K562 (cell line): Measurements from ENCODE around the gene FRMD4B. TPM values are rescaled to one million over a fixed set of nuclear protein-coding genes. Genes with fewer than 3 reads are reported as not detected.

ENCODE experiments used
- ATAC-seq: fragments of 200-7000 bp; cut with Tn5 transposase; 3 replicates; pipeline ENCODE4 v1.9.1; 2020; ENCODE audit warnings: moderate library complexity
- BruUV-seq: library from RNA; stranded (reverse); fragments of 400-500 nt; replicated peaks from 2 replicates; lab custom pipeline; 2021; lab: Mats Ljungman, UMichigan
- CTCF ChIA-PET: fragments of 300-600 bp; formaldehyde crosslinking; extraction: SDS; loops from one replicate; lab custom pipeline; 2021; ENCODE audit warnings: low intra/inter-chr PET ratio; lab: Yijun Ruan, JAX
- POLR2A ChIA-PET: fragments of 300-600, 350-650 bp; sonication (Branson Sonifier 250); formaldehyde crosslinking; extraction: SDS; loops from one replicate; lab custom pipeline; 2021; ENCODE audit warnings: antibody characterized with exemption, inconsistent platforms; lab: Yijun Ruan, JAX
- DNase-seq, 4 experiments: peaks; one replicate each; pipeline versions ENCODE4 v3.0.0 to v3.0.0-alpha.2; 2011 to 2018; ENCODE audit warnings: low spot score in 3 of 4, mixed read lengths in 3 of 4; ENCODE audit errors: extremely low read depth in 1 of 4
- FAIRE-seq: peaks from 2 replicates; lab custom pipeline; 2011; peaks lifted over from hg19 to GRCh38; lab: Jason Lieb, UNC
- H2AFZ ChIP-seq: 2 replicates; pipeline ENCODE4 v1.6.0; 2011; ENCODE audit warnings: low read depth, low read length, control low read depth, inconsistent platforms
- H3K27ac ChIP-seq: fragments of 200-600 bp; 3 replicates; pipeline ENCODE4 v1.8.0; 2011; ENCODE audit warnings: low read depth, mild to moderate bottlenecking, control low read depth, inconsistent platforms, low read length, moderate library complexity, mixed read lengths; ENCODE audit errors: extremely low read depth
- H3K27me3 ChIP-seq, 2 experiments: fragments of 300-600 bp in 1 of 2; 2 replicates in 1 of 2; 3 replicates in 1 of 2; pipeline versions ENCODE4 v1.6.0 to v1.8.0; 2011; ENCODE audit warnings: inconsistent platforms in 2 of 2, low read length in 2 of 2, mild to moderate bottlenecking in 1 of 2, mixed read lengths in 1 of 2, moderate library complexity in 1 of 2; ENCODE audit not compliant: control insufficient read depth in 2 of 2, insufficient read depth in 2 of 2
- H3K36me3 ChIP-seq: fragments of 300-600 bp; 3 replicates; pipeline ENCODE4 v1.8.0; 2011; ENCODE audit warnings: mild to moderate bottlenecking, low read length, inconsistent platforms; ENCODE audit not compliant: control insufficient read depth, insufficient read depth
- H3K4me1 ChIP-seq, 2 experiments: fragments of 200-600 bp in 1 of 2; replicated peaks in 1 of 2; 2 replicates in 1 of 2; 3 replicates in 1 of 2; pipeline versions ENCODE4 v1.5.1 to v1.8.0; 2011; ENCODE audit warnings: inconsistent platforms in 2 of 2, low read length in 2 of 2, mild to moderate bottlenecking in 1 of 2, mixed read lengths in 1 of 2, moderate library complexity in 1 of 2; ENCODE audit not compliant: control insufficient read depth in 2 of 2, insufficient read depth in 2 of 2
- H3K4me2 ChIP-seq: 2 replicates; pipeline ENCODE4 v1.6.1; 2011; ENCODE audit warnings: low read length, control low read depth, inconsistent platforms, mixed read lengths; ENCODE audit not compliant: insufficient read depth
- H3K4me3 ChIP-seq: fragments of 200-600 bp; sonication (generic), shearing (Covaris generic); 2 replicates; pipeline ENCODE4 v1.5.1; 2016; ENCODE audit warnings: control low read depth, inconsistent platforms
- H3K79me2 ChIP-seq: fragments of 200-600 bp; 3 replicates; pipeline ENCODE4 v1.8.0; 2011; ENCODE audit warnings: low read length, inconsistent platforms; ENCODE audit not compliant: control insufficient read depth, insufficient read depth
- H3K9ac ChIP-seq, 2 experiments: 2 replicates each; pipeline versions ENCODE4 v1.6.0 to v1.6.1; 2011; ENCODE audit warnings: low read depth in 2 of 2, low read length in 2 of 2, control low read depth in 1 of 2, inconsistent platforms in 1 of 2, mild to moderate bottlenecking in 1 of 2, mixed read lengths in 1 of 2; ENCODE audit not compliant: insufficient read depth in 1 of 2
- H3K9me1 ChIP-seq: one replicate; pipeline ENCODE4 v1.6.0; 2011; ENCODE audit warnings: inconsistent platforms, mild to moderate bottlenecking, low read length, moderate library complexity; ENCODE audit not compliant: control insufficient read depth, insufficient read depth
- H3K9me3 ChIP-seq: replicated peaks from 2 replicates; pipeline ENCODE4 v1.5.1; 2011; ENCODE audit warnings: low read depth, low read length, inconsistent platforms; ENCODE audit not compliant: control insufficient read depth, insufficient read depth
- H4K20me1 ChIP-seq: replicated peaks from 2 replicates; pipeline ENCODE4 v1.6.1; 2011; ENCODE audit warnings: low read length, inconsistent platforms, mixed read lengths; ENCODE audit not compliant: control insufficient read depth, insufficient read depth
- BRD4 ChIP-seq: fragments of 200-600 bp; sonication (generic); IDR thresholded peaks from 2 replicates; pipeline ENCODE4 v1.6.1; 2017; ENCODE audit warnings: inconsistent platforms
- IFI16 ChIP-seq: fragments of 250-450 bp; sonication (Bioruptor Pico); IDR thresholded peaks from 2 replicates; pipeline ENCODE4 v2.1.2; 2022; ENCODE audit warnings: mild to moderate bottlenecking, inconsistent platforms
- MTA2 ChIP-seq: fragments of 450-650 bp; IDR thresholded peaks from 2 replicates; pipeline ENCODE4 v1.6.1; 2016; ENCODE audit warnings: low read depth
- NFYB ChIP-seq: IDR thresholded peaks from 2 replicates; pipeline ENCODE4 v1.6.1; 2011; ENCODE audit warnings: mild to moderate bottlenecking, moderate library complexity; ENCODE audit not compliant: insufficient read length; ENCODE audit errors: extremely low read depth
- NRF1 ChIP-seq, 2 experiments: fragments of 450-650 bp; IDR thresholded peaks in 1 of 2; conservative IDR thresholded peaks in 1 of 2; 2 replicates each; pipeline ENCODE4 v1.6.1; 2014; ENCODE audit warnings: mild to moderate bottlenecking in 2 of 2
- PHB ChIP-seq: fragments of 250-450 bp; sonication (Bioruptor Pico); IDR thresholded peaks from 2 replicates; pipeline ENCODE4 v1.5.0; 2021
- PURB ChIP-seq: sonication (generic); formaldehyde crosslinking; IDR thresholded peaks from 2 replicates; pipeline ENCODE4 v1.9.0; 2021; ENCODE audit warnings: low read depth, mild to moderate bottlenecking, missing genetic modification reagents
- RBM17 ChIP-seq: fragments of 200-400 bp; formaldehyde crosslinking; IDR thresholded peaks from 2 replicates; pipeline ENCODE4 v1.6.1; 2017; ENCODE audit warnings: low read depth, mild to moderate bottlenecking, low read length, borderline replicate concordance
- RBM22 ChIP-seq: fragments of 200-400 bp; formaldehyde crosslinking; IDR thresholded peaks from 2 replicates; pipeline ENCODE4 v1.6.1; 2018; ENCODE audit warnings: low read length, low read depth; ENCODE audit not compliant: poor library complexity, severe bottlenecking
- RBM25 ChIP-seq: fragments of 200-400 bp; formaldehyde crosslinking; IDR thresholded peaks from 2 replicates; pipeline ENCODE4 v1.6.1; 2018; ENCODE audit warnings: low read length, low read depth, moderate library complexity; ENCODE audit not compliant: severe bottlenecking
- SIN3B ChIP-seq: fragments of 450-650 bp; IDR thresholded peaks from 2 replicates; pipeline ENCODE4 v1.6.1; 2017; ENCODE audit warnings: low read depth, mild to moderate bottlenecking, moderate library complexity
- SIRT6 ChIP-seq: IDR thresholded peaks from one replicate; pipeline ENCODE4 v1.6.1; 2012; ENCODE audit warnings: low read depth, mild to moderate bottlenecking, control low read depth, inconsistent platforms, low read length, moderate library complexity
- SMAD4 ChIP-seq: fragments of 250-450 bp; sonication (Bioruptor Pico); conservative IDR thresholded peaks from 2 replicates; pipeline ENCODE4 v1.8.0; 2021; ENCODE audit warnings: inconsistent platforms, mild to moderate bottlenecking, moderate library complexity
- ZFX ChIP-seq: sonication (generic); formaldehyde crosslinking; IDR thresholded peaks from 2 replicates; pipeline ENCODE4 v1.8.0; 2022; ENCODE audit warnings: mild to moderate bottlenecking, missing genetic modification reagents, moderate library complexity
- ZNF12 ChIP-seq: sonication (generic); formaldehyde crosslinking; IDR thresholded peaks from 2 replicates; pipeline ENCODE4 v1.4.0; 2020; ENCODE audit warnings: mild to moderate bottlenecking, missing genetic modification reagents
- ZNF77 ChIP-seq: fragments of 250-450 bp; sonication (Bioruptor Pico); IDR thresholded peaks from 2 replicates; pipeline ENCODE4 v1.5.0; 2020
- WGBS: fragments of 100-300 bp; shearing (Covaris generic); methylation state at CpG from one replicate; pipeline ENCODE4 v1.1.6; 2016; ENCODE audit warnings: low coverage, mixed read lengths; ENCODE audit not compliant: insufficient coverage; ENCODE audit errors: missing lambda C conversion rate; 5-methylcytosine and 5-hydroxymethylcytosine counted together
- in situ Hi-C: fragments of 300-500 bp; cut with MboI; formaldehyde crosslinking; loops from 4 replicates; pipeline ENCODE4 v1.15.0; 2018; ENCODE audit warnings: inconsistent platforms, mixed read lengths
- intact Hi-C: fragments of 100-400 bp; cut with micrococcal nuclease; formaldehyde crosslinking; loops from 2 replicates; pipeline ENCODE4 v1.14.2; 2022
- polyA plus RNA-seq, 8 experiments: library from polyadenylated mRNA; depleted of rRNA in 4 of 8; stranded (reverse) in 5 of 8; unstranded in 3 of 8; fragments of >200 nt; fragmentation: Nextera tagmentation in 2 of 8; fragmentation: Illumina TruSeq in 1 of 8; extraction: Ambion mirVana in 2 of 8; extraction: Trizol in 1 of 8; gene quantifications; 2 replicates each; pipeline versions ENCODE4 v1.2.1 to v1.2.3, GENCODE V29; 2011 to 2014; ENCODE audit warnings: inconsistent platforms in 1 of 8, missing spikeins in 1 of 8
- total RNA-seq, 7 experiments: library from RNA; depleted of rRNA in 6 of 7; stranded (reverse); fragments of >200 nt in 6 of 7; fragmentation: Illumina TruSeq in 2 of 7; extraction: Trizol in 2 of 7; gene quantifications; 2 replicates each; pipeline versions ENCODE4 v1.2.1 to v1.2.3, GENCODE V29; 2011 to 2021; ENCODE audit warnings: low replicate concordance in 1 of 7
- TF ChIP-seq, protein P1 (sequence below): fragments of 250-450 bp; sonication (Bioruptor Pico); IDR thresholded peaks from 2 replicates; pipeline ENCODE4 v1.4.0; 2020; ENCODE audit warnings: mild to moderate bottlenecking, moderate library complexity, borderline replicate concordance

The FRMD4B gene
- total and polyA plus RNA-seq, 9 of the 15 experiments (the other 6 are each of a cell fraction or from before 2014, with no cell fraction given) = 0.03 to 0.09 (median 0.04) TPM; not detected in 3

DNA sequence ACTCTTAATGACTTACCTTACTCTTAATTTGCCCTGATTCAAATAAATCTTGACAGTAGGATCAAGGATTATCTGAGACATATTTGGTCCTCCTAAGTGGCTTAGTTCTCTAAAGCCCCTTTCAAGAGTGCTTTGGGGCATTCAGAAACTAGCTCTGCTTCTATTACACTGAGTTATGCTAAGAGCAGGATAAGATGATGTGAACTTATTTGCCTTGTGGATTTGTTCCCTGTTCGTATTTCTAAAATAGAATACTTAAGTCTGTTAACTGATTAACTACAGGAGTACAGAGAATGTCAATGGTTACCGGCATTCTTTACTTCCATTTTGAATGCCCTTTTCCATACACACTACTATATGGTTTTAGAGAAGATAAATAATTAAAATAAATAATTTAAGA, 14.8 kb upstream of the FRMD4B start:
- no peak for DNase-seq
- no peaks in the 10 kb centered on the region for H3K9me1 ChIP-seq
- no peaks in the 10 kb centered on the region for H3K4me1 ChIP-seq
- no peak overlapping the region for H3K27ac ChIP-seq
- POLR2A ChIA-PET = no interaction called here
- CTCF ChIA-PET = no interaction called here
- TF ChIP-seq RBM22 (no peak), NRF1 (conservative IDR thresholded peaks at IDR 0.05 in 1 of 2, IDR thresholded peaks at IDR 0.05 in 1 of 2) (no peak), ZNF12 (CRISPR knock-in tag) (no peak), PURB (CRISPR knock-in tag) (no peak), PHB (CRISPR knock-in tag) (no peak), ZFX (no peak), SMAD4 (CRISPR knock-in tag) (no peak), RBM25 (no peak), RBM17 (no peak), ZNF77 (no peak), IFI16 (CRISPR knock-in tag) (no peak), BRD4 (no peak), MTA2 (no peak), SIN3B (no peak), SIRT6 (no peak), NFYB (no peak)
- TF ChIP-seq, protein P1, sequence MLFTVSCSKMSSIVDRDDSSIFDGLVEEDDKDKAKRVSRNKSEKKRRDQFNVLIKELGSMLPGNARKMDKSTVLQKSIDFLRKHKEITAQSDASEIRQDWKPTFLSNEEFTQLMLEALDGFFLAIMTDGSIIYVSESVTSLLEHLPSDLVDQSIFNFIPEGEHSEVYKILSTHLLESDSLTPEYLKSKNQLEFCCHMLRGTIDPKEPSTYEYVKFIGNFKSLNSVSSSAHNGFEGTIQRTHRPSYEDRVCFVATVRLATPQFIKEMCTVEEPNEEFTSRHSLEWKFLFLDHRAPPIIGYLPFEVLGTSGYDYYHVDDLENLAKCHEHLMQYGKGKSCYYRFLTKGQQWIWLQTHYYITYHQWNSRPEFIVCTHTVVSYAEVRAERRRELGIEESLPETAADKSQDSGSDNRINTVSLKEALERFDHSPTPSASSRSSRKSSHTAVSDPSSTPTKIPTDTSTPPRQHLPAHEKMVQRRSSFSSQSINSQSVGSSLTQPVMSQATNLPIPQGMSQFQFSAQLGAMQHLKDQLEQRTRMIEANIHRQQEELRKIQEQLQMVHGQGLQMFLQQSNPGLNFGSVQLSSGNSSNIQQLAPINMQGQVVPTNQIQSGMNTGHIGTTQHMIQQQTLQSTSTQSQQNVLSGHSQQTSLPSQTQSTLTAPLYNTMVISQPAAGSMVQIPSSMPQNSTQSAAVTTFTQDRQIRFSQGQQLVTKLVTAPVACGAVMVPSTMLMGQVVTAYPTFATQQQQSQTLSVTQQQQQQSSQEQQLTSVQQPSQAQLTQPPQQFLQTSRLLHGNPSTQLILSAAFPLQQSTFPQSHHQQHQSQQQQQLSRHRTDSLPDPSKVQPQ (CRISPR knock-in tag) = no peak
- H3K9ac ChIP-seq = no peak overlapping the region
- in situ Hi-C loops (no loop called here), intact Hi-C loops (no loop called here)
- no peaks in the 10 kb centered on the region for H3K27me3 ChIP-seq
- no peak for FAIRE-seq
- no peaks in the 10 kb centered on the region for H4K20me1 ChIP-seq
- WGBS = 3% methylated on average over 2 of the region's 2 CpGs
- no peaks in the 10 kb centered on the region for H3K79me2 ChIP-seq
- no peak for ATAC-seq
- no peak overlapping the region for H3K4me2 ChIP-seq
- H3K4me3 ChIP-seq = no peak overlapping the region
- no peaks in the 10 kb centered on the region for H3K36me3 ChIP-seq
- no peaks in the 10 kb centered on the region for H3K9me3 ChIP-seq
- no peak overlapping the region for H2AFZ ChIP-seq
- BruUV-seq = no TSS peak
